Parathyroid adenoma (tissue), 2 donors: ENCODE measurements around the gene DAPK1.

ENCODE experiments used
- H2AFZ ChIP-seq: fragments of 300-600 bp; sonication (generic); one replicate; pipeline ENCODE4 v1.7.0; 2017; ENCODE audit warnings: antibody characterized with exemption, mild to moderate bottlenecking
- H3K27ac ChIP-seq: fragments of 300-600 bp; sonication (generic); one replicate; pipeline ENCODE4 v1.7.0; 2017
- H3K27me3 ChIP-seq: fragments of 300-600 bp; sonication (generic); one replicate; pipeline ENCODE4 v1.7.0; 2017; ENCODE audit warnings: low read length; ENCODE audit not compliant: control insufficient read depth, insufficient read depth
- H3K36me3 ChIP-seq: fragments of 300-600 bp; sonication (generic); one replicate; pipeline ENCODE4 v1.7.0; 2017; ENCODE audit warnings: low read length; ENCODE audit not compliant: control insufficient read depth, insufficient read depth
- H3K4me1 ChIP-seq: fragments of 300-600 bp; sonication (generic); one replicate; pipeline ENCODE4 v1.7.0; 2017; ENCODE audit warnings: control low read depth
- H3K4me2 ChIP-seq: fragments of 300-600 bp; sonication (generic); one replicate; pipeline ENCODE4 v1.7.0; 2017; ENCODE audit warnings: low read length
- H3K4me3 ChIP-seq: fragments of 300-600 bp; sonication (generic); one replicate; pipeline ENCODE4 v1.7.0; 2017; ENCODE audit warnings: low read depth, low read length
- H3K79me2 ChIP-seq: fragments of 300-600 bp; sonication (generic); one replicate; pipeline ENCODE4 v1.7.0; 2017; ENCODE audit warnings: control low read depth
- H3K9ac ChIP-seq: fragments of 300-600 bp; sonication (generic); one replicate; pipeline ENCODE4 v1.7.0; 2017; ENCODE audit warnings: mild to moderate bottlenecking
- H3K9me3 ChIP-seq: fragments of 300-600 bp; sonication (generic); one replicate; pipeline ENCODE4 v1.7.0; 2017; ENCODE audit warnings: low read length; ENCODE audit not compliant: control insufficient read depth
- TF ChIP-seq, protein P1 (sequence below): fragments of 300-600 bp; sonication (generic); IDR thresholded peaks from one replicate; pipeline ENCODE4 v1.7.0; 2017; ENCODE audit warnings: antibody characterized with exemption, mild to moderate bottlenecking
- donor health status: primary hyperparathyroidism.

Gene DAPK1

DNA sequence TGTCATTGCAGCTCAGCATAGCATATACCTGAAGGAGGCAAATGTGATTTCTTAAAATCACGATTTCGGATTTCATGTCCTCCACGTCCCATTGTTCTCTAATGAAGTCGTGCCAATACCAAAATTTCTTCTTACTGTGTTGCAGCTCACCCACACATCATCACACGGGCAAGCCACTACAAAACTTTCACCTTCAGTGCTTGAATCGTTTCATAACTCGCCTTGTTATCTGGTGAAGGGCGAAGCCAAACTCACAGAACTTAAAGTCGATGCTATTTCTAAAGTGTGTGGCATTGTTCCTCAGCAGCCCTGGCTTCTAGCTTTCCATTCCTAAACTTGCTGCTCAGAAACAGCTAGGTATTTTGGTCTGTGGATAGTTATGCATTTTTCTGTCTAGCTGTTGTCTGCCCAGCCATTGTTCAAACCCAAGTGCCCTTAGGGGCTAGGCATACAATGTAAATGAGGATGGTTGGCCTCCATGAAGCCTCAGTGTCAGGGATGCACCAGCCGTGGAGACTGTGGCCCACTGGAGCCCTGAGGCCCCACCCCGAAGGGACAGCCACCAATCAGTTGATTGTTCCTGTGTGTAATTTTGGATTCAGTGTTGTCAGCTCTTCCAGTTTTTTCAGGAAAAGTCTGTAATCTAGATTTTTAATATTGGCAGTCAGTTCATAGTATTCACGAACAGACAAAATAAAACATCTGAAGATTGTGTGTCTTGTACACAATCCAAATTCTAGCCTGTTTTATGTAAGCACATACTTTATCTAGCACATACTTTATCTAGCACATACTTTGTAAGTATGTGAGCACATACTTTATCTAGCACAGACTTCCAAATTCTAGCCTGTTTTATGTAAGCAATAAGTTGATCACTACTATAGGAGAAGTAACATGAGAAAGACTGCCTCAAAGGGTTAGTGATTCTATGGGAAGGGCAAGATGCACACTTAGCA is 112.8 kb downstream of the DAPK1 start:
- TF ChIP-seq, protein P1, sequence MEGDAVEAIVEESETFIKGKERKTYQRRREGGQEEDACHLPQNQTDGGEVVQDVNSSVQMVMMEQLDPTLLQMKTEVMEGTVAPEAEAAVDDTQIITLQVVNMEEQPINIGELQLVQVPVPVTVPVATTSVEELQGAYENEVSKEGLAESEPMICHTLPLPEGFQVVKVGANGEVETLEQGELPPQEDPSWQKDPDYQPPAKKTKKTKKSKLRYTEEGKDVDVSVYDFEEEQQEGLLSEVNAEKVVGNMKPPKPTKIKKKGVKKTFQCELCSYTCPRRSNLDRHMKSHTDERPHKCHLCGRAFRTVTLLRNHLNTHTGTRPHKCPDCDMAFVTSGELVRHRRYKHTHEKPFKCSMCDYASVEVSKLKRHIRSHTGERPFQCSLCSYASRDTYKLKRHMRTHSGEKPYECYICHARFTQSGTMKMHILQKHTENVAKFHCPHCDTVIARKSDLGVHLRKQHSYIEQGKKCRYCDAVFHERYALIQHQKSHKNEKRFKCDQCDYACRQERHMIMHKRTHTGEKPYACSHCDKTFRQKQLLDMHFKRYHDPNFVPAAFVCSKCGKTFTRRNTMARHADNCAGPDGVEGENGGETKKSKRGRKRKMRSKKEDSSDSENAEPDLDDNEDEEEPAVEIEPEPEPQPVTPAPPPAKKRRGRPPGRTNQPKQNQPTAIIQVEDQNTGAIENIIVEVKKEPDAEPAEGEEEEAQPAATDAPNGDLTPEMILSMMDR, result no peak
- Histone ChIP-seq H3K27me3 (no peaks in the 10 kb centered on the region), H2AFZ (no peak overlapping the region), H3K9ac (no peak overlapping the region), H3K27ac (no peak overlapping the region), H3K79me2 (no peaks in the 10 kb centered on the region), H3K4me2 (no peak overlapping the region), H3K4me3 (no peak overlapping the region), H3K36me3 (no peaks in the 10 kb centered on the region), H3K9me3 (no peaks in the 10 kb centered on the region), H3K4me1 (no peaks in the 10 kb centered on the region)

DNA sequence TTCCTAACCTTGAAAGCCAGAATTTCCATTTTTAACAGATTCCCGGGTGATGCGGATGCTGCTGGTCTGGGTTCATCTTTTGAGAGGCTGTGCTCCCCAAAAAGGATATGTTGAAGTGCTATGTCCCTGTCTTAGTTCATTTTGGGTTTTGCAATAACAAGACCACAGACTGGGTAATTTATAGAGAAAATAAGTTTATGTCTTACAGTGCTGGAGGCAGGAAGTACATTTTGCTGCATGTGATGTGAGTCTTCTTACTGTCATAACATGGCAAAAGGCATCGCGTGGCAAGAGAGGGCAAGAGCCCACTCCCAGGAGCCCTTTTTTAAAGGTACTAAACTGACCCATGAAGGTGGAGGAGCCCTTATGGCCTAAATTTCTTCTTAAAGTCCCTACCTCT is 114.1 kb downstream of the DAPK1 start:
- no peaks in the 10 kb centered on the region for H3K9me3 ChIP-seq
- no peaks in the 10 kb centered on the region for H3K36me3 ChIP-seq
- no peak overlapping the region for H3K4me2 ChIP-seq
- no peak overlapping the region for H3K4me3 ChIP-seq
- no peak overlapping the region for H3K27ac ChIP-seq
- no peaks in the 10 kb centered on the region for H3K27me3 ChIP-seq
- TF ChIP-seq, protein P1, result no peak
- H3K9ac ChIP-seq, result no peak overlapping the region
- no peaks in the 10 kb centered on the region for H3K79me2 ChIP-seq
- no peak overlapping the region for H2AFZ ChIP-seq
- H3K4me1 ChIP-seq, result no peaks in the 10 kb centered on the region

DNA sequence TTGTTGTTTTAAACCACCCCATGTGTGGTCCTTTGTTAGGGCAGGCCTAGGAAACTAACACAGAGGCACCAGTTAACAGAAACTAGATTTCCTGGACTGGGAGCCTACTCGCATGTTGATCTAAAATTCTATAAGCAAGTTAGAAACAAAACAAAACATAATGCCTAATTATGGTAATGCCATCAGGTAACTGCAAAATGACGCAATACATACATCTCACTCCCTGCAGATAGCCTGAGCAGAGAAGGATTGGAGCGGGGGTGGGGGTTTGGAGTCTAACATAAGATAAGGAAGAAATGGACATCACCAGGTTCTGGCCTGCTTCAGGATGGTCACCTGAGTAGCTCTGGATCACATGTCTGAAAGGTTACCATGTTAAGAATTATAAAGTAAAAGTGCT is 114.9 kb downstream of the DAPK1 start:
- Histone ChIP-seq H3K36me3 (no peaks in the 10 kb centered on the region), H3K79me2 (no peaks in the 10 kb centered on the region), H3K4me3 (no peak overlapping the region), H3K27me3 (no peaks in the 10 kb centered on the region), H3K4me2 (no peak overlapping the region), H3K9me3 (no peaks in the 10 kb centered on the region), H3K9ac (no peak overlapping the region), H3K27ac (no peak overlapping the region), H3K4me1 (no peaks in the 10 kb centered on the region), H2AFZ (no peak overlapping the region)
- TF ChIP-seq, protein P1, result no peak

DNA sequence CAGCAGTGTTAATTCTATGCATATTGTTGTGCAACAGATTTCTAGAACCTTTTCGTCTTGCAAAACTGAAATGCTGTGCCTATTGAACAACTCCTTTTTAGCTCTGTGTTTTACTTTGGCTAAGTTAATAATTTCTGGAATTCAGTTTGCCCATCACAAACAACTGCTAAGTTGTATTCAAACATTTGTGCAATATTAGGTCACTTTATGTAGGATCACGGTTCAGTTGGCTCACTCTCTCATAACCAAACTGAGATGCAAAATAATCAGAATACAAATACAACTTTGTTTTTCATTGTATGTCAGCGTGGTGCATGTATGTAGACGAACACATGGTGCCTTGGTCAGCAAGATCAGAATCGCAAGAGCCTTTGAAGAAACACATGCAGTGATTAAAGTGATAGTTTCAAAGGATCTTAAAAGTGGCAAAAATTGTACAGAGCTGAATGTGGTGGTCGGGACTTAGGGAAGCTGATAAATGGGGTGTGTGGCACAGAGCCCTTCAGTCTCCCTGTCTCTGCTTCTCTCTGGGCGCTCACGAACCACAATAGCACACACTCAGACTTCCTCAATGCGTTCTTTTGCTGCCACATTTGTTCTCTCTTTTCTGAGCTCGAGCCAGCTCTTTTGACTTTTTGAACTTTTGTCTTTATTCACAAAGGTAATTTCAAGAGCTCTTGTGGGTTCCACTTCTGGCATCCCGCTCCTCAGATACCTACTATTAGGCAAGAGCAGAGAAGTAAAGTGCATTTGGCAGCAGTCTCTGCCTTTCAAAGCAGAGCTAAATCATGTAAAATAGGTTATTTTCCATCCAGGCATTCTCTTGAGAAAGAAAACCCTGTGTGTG is 115.8 kb downstream of the DAPK1 start:
- Histone ChIP-seq H3K4me1 (no peaks in the 10 kb centered on the region), H3K9ac (no peak overlapping the region)

More for the DNA sequence above, 115.8 kb downstream of the DAPK1 start:
- Histone ChIP-seq H3K4me3 (no peak overlapping the region), H3K9me3 (no peaks in the 10 kb centered on the region), H3K79me2 (no peaks in the 10 kb centered on the region), H3K27ac (no peak overlapping the region), H3K36me3 (no peaks in the 10 kb centered on the region), H2AFZ (no peak overlapping the region), H3K4me2 (no peak overlapping the region), H3K27me3 (no peaks in the 10 kb centered on the region)
- TF ChIP-seq, protein P1, result no peak
